HL-60 (cell line): Measurements from ENCODE around the gene TAPT1.

Experiments used
- POLR2AphosphoS5 ChIP-seq: IDR thresholded peaks from 2 replicates; pipeline ENCODE4 v1.6.1; 2012; ENCODE audit warnings: low read depth
- TF ChIP-seq, protein P1 (sequence below): IDR thresholded peaks from one replicate; pipeline ENCODE4 v1.5.1; 2011; ENCODE audit warnings: low read length, control low read depth, inconsistent platforms; ENCODE audit not compliant: insufficient read depth

DNA sequence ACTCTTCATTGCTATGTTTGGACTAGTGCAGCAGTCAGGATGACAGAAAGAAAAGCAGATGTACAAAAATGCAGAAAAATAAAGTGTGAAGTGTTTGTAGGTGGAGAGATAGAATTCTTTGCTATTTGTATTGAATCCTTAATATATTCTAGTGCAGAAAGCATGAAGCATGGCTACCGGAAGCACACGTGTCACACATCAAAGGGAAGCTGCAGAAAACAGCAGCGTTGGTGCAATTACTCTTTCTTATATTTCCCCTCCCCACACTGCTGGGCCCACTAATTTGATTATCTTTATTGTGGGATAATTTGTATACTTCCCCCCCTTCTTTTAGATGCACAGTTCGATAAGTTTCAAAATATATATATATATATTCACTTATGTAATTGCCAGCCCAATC lies 35.9 kb upstream of the TAPT1 start:
- TF ChIP-seq, protein P1, sequence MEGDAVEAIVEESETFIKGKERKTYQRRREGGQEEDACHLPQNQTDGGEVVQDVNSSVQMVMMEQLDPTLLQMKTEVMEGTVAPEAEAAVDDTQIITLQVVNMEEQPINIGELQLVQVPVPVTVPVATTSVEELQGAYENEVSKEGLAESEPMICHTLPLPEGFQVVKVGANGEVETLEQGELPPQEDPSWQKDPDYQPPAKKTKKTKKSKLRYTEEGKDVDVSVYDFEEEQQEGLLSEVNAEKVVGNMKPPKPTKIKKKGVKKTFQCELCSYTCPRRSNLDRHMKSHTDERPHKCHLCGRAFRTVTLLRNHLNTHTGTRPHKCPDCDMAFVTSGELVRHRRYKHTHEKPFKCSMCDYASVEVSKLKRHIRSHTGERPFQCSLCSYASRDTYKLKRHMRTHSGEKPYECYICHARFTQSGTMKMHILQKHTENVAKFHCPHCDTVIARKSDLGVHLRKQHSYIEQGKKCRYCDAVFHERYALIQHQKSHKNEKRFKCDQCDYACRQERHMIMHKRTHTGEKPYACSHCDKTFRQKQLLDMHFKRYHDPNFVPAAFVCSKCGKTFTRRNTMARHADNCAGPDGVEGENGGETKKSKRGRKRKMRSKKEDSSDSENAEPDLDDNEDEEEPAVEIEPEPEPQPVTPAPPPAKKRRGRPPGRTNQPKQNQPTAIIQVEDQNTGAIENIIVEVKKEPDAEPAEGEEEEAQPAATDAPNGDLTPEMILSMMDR = no peak
- no peak for TF ChIP-seq POLR2AphosphoS5
